HepG2 (cell line): ENCODE results near the gene CHRNB4. TPM values are rescaled to one million over a fixed set of nuclear protein-coding genes. Genes with fewer than 3 reads are reported as not detected.

ENCODE experiments used
- ATAC-seq: fragments of 200-7000 bp; cut with Tn5 transposase; 3 replicates; pipeline ENCODE4 v1.9.1; 2020; ENCODE audit warnings: mild to moderate bottlenecking, moderate library complexity
- BruUV-seq: library from RNA; stranded (reverse); fragments of 400-500 nt; replicated peaks from 2 replicates; lab custom pipeline; 2021; lab: Mats Ljungman, UMichigan
- CTCF ChIA-PET: fragments of 300-600 bp; formaldehyde crosslinking; extraction: SDS; loops from one replicate; lab custom pipeline; 2021; ENCODE audit warnings: low total read pairs, inconsistent platforms, low intra/inter-chr PET ratio; lab: Yijun Ruan, JAX
- POLR2A ChIA-PET: fragments of 350-600 bp; sonication (Branson Sonifier 250); formaldehyde crosslinking; loops from one replicate; lab custom pipeline; 2020; ENCODE audit warnings: antibody characterized with exemption, inconsistent platforms; lab: Yijun Ruan, JAX
- DNase-seq: peaks from one replicate; pipeline ENCODE4 v3.0.0-alpha.2; 2015; ENCODE audit warnings: low spot score
- FAIRE-seq: peaks from 3 replicates; lab custom pipeline; 2011; peaks lifted over from hg19 to GRCh38; lab: Jason Lieb, UNC
- H2AFZ ChIP-seq: one replicate; pipeline ENCODE4 v1.6.1; 2011; ENCODE audit warnings: low read length, inconsistent platforms
- H3K27ac ChIP-seq: fragments of 300-600 bp; 3 replicates; pipeline ENCODE4 v1.8.0; 2011; ENCODE audit warnings: mixed run types, mild to moderate bottlenecking, mixed read lengths, low read length, inconsistent platforms; ENCODE audit not compliant: insufficient read depth; ENCODE audit errors: extremely low read length
- H3K27me3 ChIP-seq, 2 experiments: fragments of 200-600 bp in 1 of 2; 2 replicates in 1 of 2; 3 replicates in 1 of 2; pipeline versions ENCODE4 v1.6.0 to v1.8.0; 2011; ENCODE audit warnings: low read length in 2 of 2, mild to moderate bottlenecking in 2 of 2, moderate library complexity in 2 of 2, inconsistent platforms in 1 of 2; ENCODE audit not compliant: insufficient read depth in 2 of 2, control insufficient read depth in 1 of 2
- H3K36me3 ChIP-seq, 2 experiments: fragments of 200-600 bp in 1 of 2; replicated peaks in 1 of 2; 2 replicates in 1 of 2; 3 replicates in 1 of 2; pipeline versions ENCODE4 v1.5.1 to v1.8.0; 2011; ENCODE audit warnings: low read length in 2 of 2, inconsistent platforms in 1 of 2; ENCODE audit not compliant: insufficient read depth in 2 of 2, control insufficient read depth in 1 of 2
- H3K4me1 ChIP-seq: 2 replicates; pipeline ENCODE4 v1.5.1; 2012; ENCODE audit warnings: low read length, inconsistent platforms; ENCODE audit not compliant: insufficient read depth
- H3K4me2 ChIP-seq: 2 replicates; pipeline ENCODE4 v1.6.0; 2011; ENCODE audit warnings: low read depth, low read length, inconsistent platforms
- H3K4me3 ChIP-seq, 3 experiments: fragments of 200-600 bp in 1 of 3; sonication (generic), shearing (Covaris generic) in 1 of 3; replicated peaks in 1 of 3; 2 replicates each; pipeline ENCODE4 v1.5.1; 2011 to 2016; ENCODE audit warnings: low read length in 3 of 3, inconsistent platforms in 2 of 3, low read depth in 2 of 3, mild to moderate bottlenecking in 2 of 3, control low read depth in 1 of 3, mixed read lengths in 1 of 3; ENCODE audit not compliant: insufficient read depth in 1 of 3
- H3K79me2 ChIP-seq: one replicate; pipeline ENCODE4 v1.6.1; 2011; ENCODE audit warnings: low read length, inconsistent platforms; ENCODE audit not compliant: insufficient read depth
- H3K9ac ChIP-seq: 2 replicates; pipeline ENCODE4 v1.6.0; 2011; ENCODE audit warnings: mild to moderate bottlenecking, low read depth, low read length, inconsistent platforms; ENCODE audit not compliant: insufficient read depth
- H3K9me3 ChIP-seq: 2 replicates; pipeline ENCODE4 v1.5.1; 2012; ENCODE audit warnings: mild to moderate bottlenecking, low read length
- H4K20me1 ChIP-seq: 2 replicates; pipeline ENCODE4 v1.6.0; 2011; ENCODE audit warnings: inconsistent platforms, mild to moderate bottlenecking, low read length, moderate library complexity; ENCODE audit not compliant: insufficient read depth
- MAFF ChIP-seq: IDR thresholded peaks from 2 replicates; pipeline ENCODE4 v1.6.1; 2011; ENCODE audit warnings: low read depth, low read length, improper control_type of control experiment
- MAFK ChIP-seq, 2 experiments: IDR thresholded peaks in 1 of 2; conservative IDR thresholded peaks in 1 of 2; 2 replicates each; pipeline ENCODE4 v1.6.1; 2011; ENCODE audit warnings: improper control_type of control experiment in 2 of 2, low read length in 2 of 2
- NFE2 ChIP-seq: sonication (generic); formaldehyde crosslinking; IDR thresholded peaks from 2 replicates; pipeline ENCODE4 v1.4.0; 2020; ENCODE audit warnings: missing genetic modification reagents
- PRPF4 ChIP-seq: fragments of 200-400 bp; formaldehyde crosslinking; IDR thresholded peaks from 2 replicates; pipeline ENCODE4 v1.6.1; 2016; ENCODE audit warnings: low read length, low read depth; ENCODE audit not compliant: poor library complexity, severe bottlenecking
- SMC3 ChIP-seq: IDR thresholded peaks from 2 replicates; pipeline ENCODE4 v1.6.1; 2011; ENCODE audit warnings: low read length, improper control_type of control experiment
- ZNF513 ChIP-seq: sonication (generic); formaldehyde crosslinking; conservative IDR thresholded peaks from 2 replicates; pipeline ENCODE4 v1.5.0; 2020; ENCODE audit warnings: missing genetic modification reagents
- WGBS: methylation state at CpG from one replicate; pipeline ENCODE4 v1.1.6; 2017; ENCODE audit warnings: low lambda C conversion rate; 5-methylcytosine and 5-hydroxymethylcytosine counted together
- in situ Hi-C: cut with HindIII; loops from 2 replicates; pipeline ENCODE4 v1.10.0; 2017; ENCODE audit warnings: low pct_unique_long_range_greater_than_20kb; ENCODE audit not compliant: extremely low pct_ligation_motif_present
- intact Hi-C: fragments of 100-400 bp; cut with micrococcal nuclease; formaldehyde crosslinking; loops from one replicate; pipeline ENCODE4 v1.10.0; 2022; ENCODE audit not compliant: unreplicated experiment
- polyA plus RNA-seq, 8 experiments: library from polyadenylated mRNA; depleted of rRNA in 3 of 8; stranded (reverse) in 7 of 8; unstranded in 1 of 8; fragments of >200 nt; fragmentation: Illumina TruSeq in 4 of 8; extraction: Trizol in 4 of 8; gene quantifications; 2 replicates each; pipeline versions ENCODE4 v1.2.1 to v1.2.3, GENCODE V29; 2011 to 2016; ENCODE audit warnings: low read depth in 4 of 8, missing spikeins in 1 of 8, mixed read lengths in 1 of 8; ENCODE audit not compliant: insufficient read depth in 1 of 8
- total RNA-seq, 5 experiments: library from RNA; depleted of rRNA; stranded (reverse); fragments of >200 nt; fragmentation: Illumina TruSeq; extraction: Trizol; gene quantifications; 2 replicates each; pipeline ENCODE4 v1.2.3, GENCODE V29; 2016; ENCODE audit warnings: low read depth in 1 of 5

CHRNB4 gene
- total and polyA plus RNA-seq, 2 of the 13 experiments (the other 11 are each of a cell fraction or from before 2014, with no cell fraction given): not detected

- FAIRE-seq: no peak
Observed at GRCh38 chr15:78598348-78598747, 42.7 kb downstream of the CHRNB4 start.

GRCh38 chr15:78597583-78597982 lies 43.4 kb downstream of the CHRNB4 start:
- H3K36me3 ChIP-seq: no peaks in the 10 kb centered on the region
- H3K4me3 ChIP-seq: no peak overlapping the region
- H3K4me2 ChIP-seq: no peak overlapping the region
- H3K27ac ChIP-seq: no peak overlapping the region
- no peak overlapping the region for H3K9ac ChIP-seq
- 86% methylated on average over 1 of the region's 1 CpG for WGBS
- POLR2A ChIA-PET: no interaction called here
- TF ChIP-seq MAFF: peak; percentile 55
- TF ChIP-seq MAFK (conservative IDR thresholded peaks at IDR 0.05 in 1 of 2, IDR thresholded peaks at IDR 0.05 in 1 of 2; ENCODE audit: low read length in 2 of 2): peak; percentile 70 to 75
- TF ChIP-seq PRPF4: no peak
- DNase-seq (no peak), ATAC-seq (no peak), FAIRE-seq (no peak)
- CTCF ChIA-PET: no interaction called here
- intact Hi-C loops: no loop called here
- no peaks in the 10 kb centered on the region for H3K79me2 ChIP-seq
- H2AFZ ChIP-seq: no peak overlapping the region
- H3K9me3 ChIP-seq: no peaks in the 10 kb centered on the region
- no peaks in the 10 kb centered on the region for H4K20me1 ChIP-seq
- in situ Hi-C loops: no loop called here
- BruUV-seq: no TSS peak
- H3K4me1 ChIP-seq: no peaks in the 10 kb centered on the region
- no peaks in the 10 kb centered on the region for H3K27me3 ChIP-seq

More at GRCh38 chr15:78598348-78598747, 42.7 kb downstream of the CHRNB4 start:
- BruUV-seq: no TSS peak
- H3K27me3 ChIP-seq: no peaks in the 10 kb centered on the region
- H3K4me3 ChIP-seq: no peak overlapping the region
- H3K9me3 ChIP-seq: no peaks in the 10 kb centered on the region
- H3K4me2 ChIP-seq: no peak overlapping the region
- intact Hi-C loops: no loop called here
- H3K36me3 ChIP-seq: no peaks in the 10 kb centered on the region
- WGBS: 96% methylated on average over 3 of the region's 3 CpGs
- TF ChIP-seq ZNF513 (no peak), SMC3 (no peak), NFE2 (CRISPR knock-in tag) (no peak)
- no peaks in the 10 kb centered on the region for H3K4me1 ChIP-seq
- H3K9ac ChIP-seq: no peak overlapping the region
- in situ Hi-C loops: no loop called here
- H3K27ac ChIP-seq: no peak overlapping the region
- H4K20me1 ChIP-seq: no peaks in the 10 kb centered on the region
- no peak for DNase-seq
- no peaks in the 10 kb centered on the region for H3K79me2 ChIP-seq
- H2AFZ ChIP-seq: no peak overlapping the region
- POLR2A ChIA-PET: no interaction called here
- CTCF ChIA-PET: no interaction called here
- ATAC-seq: no peak
